HG03066 (cell line): ENCODE data around the gene SEC24B.

Source experiments
- ATAC-seq: cut with Tn5 transposase; IDR thresholded peaks from one replicate; pipeline ENCODE4 v1.9.1; 2021; ENCODE audit warnings: low read depth; ENCODE audit not compliant: unreplicated experiment

Gene SEC24B

GRCh38 chr4:109433205-109434006, at the start of gene SEC24B:
Gene SEC24B, plus strand, starts transcription at chr4:109433815. Its CDS starts 55 bp downstream, at chr4:109433870.
- peak; percentile 90 for ATAC-seq

- ATAC-seq: no peak
Observed at GRCh38 chr4:109383823-109384222, 49.8 kb upstream of the SEC24B start.

DNA sequence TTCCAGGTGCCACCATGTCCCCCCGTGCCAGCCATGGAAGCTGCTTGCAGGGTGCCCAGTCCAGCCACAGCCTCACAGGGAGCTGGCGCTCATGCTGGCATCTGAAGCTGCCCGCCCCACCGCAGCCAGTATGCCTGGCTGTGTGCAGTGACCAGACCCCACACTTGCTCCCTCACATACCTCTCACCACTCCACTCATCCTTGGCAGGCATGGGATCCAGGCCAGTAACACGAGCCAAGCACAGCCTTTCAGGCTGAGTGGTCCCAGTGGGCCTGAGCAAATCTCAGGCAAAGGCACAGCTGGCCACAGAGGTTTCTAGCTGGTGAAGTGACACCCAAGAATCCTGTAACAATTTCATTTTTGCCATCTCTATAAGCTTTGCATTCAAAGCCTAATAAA, 48.4 kb upstream of the SEC24B start:
- ATAC-seq: no peak

DNA sequence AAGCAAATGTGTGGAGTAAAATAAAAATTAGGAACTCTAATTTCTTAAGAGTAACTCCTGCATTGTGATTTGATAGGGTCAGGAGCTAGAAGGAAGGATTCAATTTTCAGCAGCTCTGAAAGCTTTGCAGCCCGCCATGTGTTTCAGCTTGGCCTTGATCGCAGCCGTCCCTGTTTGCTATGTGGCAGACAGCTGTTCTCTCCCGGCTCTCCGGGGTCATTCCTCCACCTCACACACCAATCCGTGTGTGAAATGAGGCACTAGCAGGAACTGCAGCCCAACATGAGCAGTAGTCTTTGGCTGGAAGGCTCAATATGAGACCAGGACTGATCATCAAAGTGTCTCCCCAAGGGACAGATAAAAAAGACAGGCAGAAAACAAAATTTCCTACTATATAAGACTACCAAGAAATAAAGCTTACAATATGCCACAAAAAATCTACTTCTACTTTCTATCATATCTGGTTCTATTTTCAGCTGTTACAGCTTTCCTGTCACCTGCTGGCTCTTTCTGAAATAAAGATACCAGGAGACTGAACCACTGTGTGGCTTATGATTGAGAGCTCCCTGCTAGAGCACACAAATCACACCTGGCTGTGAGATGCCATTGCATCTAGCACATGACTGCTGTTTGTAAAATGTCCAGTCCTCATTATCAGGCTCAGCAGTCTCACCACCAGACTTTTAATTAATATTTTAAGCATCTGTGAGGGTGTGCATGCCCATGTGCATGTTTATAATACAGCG, 44.1 kb upstream of the SEC24B start:
- ATAC-seq: peak; percentile 69

DNA sequence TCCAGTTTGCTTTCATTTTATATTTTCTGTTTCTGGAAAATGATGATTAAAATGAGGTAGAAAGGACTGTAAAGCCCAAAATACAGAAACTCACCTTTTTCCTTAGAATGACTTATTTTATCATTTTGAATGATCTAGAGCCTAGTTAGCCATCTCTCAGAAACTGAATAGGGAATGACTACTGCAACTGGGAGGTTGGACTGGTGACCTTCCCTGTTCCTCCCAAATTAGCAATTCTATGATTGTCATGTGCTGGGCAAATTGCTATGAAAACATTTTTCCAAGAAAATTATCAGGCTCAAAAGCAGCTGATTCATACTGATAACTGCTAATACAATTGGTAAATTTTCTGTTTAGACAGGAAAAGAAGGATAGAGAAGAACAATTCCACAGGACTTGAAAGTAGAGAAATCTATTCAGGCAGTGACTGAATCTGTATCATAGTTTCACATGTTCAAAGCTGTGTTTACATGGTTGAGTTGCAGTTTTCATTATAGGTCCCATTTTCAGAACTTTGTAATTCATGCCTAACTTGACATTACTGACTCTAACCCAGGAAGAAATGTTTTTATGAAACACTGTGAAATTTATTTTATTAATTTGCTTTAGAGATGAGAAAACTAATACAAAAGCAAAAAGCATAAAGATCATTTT, 43.4 kb upstream of the SEC24B start:
- peak; percentile 51 for ATAC-seq

GRCh38 chr4:109395694-109396093, 37.9 kb upstream of the SEC24B start:
- no peak for ATAC-seq

DNA sequence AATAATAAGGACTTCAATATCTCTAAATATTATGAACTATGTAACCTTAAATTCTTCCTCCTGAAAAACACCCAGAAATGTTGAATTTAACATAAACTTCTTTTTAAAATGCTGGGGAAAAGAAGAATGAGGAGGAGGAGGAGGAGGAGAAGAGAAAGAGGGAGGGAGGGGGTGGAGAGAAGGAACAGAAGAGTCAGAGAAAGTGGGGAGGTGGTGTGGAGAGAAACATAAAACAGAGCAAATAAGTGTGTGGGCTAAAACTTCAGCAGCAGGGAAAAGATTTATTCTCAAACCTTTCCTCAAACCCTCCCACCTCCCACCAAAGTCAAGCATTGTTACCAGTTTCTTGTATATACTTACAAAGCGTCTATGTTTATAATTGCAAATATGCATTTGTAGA, 34.7 kb upstream of the SEC24B start:
- no peak for ATAC-seq

DNA sequence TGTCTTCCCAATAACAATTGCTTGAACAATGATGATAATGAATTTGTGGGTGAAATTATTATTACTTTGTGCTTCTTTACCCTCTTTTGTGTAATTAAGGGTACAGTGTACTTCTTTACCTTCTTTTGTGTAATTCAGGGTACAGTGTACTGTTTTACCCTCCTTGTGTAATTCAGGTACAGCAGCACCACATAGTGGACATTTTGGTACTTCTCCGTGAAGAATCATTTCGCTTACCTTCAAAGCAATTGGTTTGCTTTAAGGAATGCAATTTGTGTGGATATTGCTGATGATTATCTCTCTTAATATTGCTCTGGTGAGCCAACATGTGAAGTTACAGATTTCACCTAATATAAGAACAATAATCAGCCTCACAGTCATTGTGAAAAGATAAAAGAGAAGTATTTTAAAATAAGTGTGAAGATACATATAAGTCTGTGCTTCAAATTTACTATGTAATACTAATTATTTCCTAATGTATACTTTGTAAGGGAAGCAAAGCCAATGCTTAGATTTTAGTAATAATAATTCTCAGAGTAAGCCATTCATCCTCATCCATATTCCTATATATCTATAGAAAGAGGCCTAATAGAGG, 27.2 kb upstream of the SEC24B start:
- peak; percentile 90 for ATAC-seq

DNA sequence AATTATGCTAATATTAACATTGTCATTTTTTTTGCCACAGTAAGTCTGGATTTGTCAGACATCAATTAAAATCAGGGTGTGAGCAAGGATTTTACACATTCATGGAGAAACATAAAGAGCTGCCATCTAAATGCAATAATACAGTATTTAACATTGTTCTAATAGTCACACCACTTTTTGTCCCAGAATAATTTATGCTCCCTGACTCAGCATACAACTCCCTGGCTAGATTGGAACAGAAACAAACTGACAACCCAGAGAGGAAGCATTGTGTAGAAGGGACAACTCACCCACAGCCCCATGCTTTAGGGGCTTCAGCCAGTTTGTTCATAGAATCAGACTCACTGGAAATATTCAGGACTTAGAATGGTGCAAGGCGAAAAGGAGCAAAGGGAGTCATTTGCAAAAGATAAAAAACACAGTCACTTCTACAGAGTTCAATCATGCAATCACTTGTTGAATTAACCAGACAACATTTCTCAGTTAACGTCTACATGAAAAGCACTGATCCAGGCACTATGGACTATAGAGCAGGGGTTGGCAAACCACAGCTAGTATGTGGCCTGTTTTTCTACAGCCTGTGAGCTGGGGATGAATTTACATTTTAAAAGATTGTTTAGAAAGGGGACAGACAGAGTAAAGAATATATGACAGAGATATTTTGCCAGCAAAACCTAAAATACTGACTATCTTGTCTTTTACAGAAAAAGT, 26.4 kb upstream of the SEC24B start:
- no peak for ATAC-seq

DNA sequence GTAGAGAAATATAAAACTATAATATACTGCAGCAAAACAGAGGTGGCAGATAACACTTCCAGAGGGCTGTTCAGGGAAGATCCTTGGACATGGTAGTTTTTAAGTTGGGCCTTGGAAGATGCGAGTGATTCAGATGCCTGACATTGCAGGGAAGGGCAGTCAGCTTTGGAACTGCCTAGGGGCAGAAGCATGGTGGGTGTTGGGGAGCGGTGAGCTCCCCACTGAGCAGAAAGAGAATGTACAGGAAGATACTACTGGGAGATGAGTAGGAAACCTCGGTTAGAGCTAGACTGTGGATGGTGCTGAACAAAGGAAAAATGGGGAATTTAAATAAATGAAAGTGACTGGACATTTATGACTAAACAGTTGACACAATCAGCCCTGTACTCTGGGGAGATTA, 24.9 kb upstream of the SEC24B start:
- ATAC-seq: no peak

GRCh38 chr4:109410226-109410625, 23.4 kb upstream of the SEC24B start:
- ATAC-seq: no peak

- no peak for ATAC-seq
Observed at GRCh38 chr4:109410776-109411175, 22.8 kb upstream of the SEC24B start.

DNA sequence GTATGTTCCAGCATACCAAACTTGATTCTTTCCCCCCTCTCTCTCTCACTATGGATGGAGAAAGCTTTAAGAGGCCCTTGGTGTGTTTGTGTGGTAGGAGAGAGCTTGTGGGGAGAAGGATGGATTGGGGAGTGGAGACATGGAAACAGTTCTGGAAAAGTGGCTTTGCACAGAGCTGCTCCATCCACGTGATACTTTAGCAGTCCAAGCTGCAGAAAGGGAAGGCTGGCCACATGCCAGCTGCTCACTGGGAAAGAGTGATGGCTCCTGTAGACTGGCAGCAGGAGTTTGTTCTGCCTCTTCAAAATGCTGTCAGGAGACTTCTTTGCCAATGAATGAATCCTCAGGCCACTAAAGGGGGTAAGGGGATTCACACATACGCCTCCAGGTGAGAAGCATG, 21.7 kb upstream of the SEC24B start:
- no peak for ATAC-seq

DNA sequence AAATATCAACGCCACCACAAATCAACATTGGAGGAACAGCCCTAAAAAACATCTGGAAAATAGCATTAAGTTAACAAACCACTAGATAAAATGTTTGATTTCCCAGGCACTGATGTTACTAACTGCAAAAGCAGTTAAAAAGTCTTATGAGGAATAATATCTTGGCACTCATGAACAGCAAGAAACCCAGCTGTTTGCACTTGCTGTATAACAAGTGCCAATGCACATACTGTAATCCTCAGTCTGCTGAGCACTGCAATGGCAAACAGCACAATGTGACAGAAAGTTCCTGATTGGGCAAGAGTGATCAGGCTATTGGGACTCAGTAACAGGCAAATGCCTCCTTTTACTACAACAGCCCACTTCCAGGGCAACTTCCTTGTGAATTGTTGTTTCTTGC, 20.8 kb upstream of the SEC24B start:
- ATAC-seq: no peak

DNA sequence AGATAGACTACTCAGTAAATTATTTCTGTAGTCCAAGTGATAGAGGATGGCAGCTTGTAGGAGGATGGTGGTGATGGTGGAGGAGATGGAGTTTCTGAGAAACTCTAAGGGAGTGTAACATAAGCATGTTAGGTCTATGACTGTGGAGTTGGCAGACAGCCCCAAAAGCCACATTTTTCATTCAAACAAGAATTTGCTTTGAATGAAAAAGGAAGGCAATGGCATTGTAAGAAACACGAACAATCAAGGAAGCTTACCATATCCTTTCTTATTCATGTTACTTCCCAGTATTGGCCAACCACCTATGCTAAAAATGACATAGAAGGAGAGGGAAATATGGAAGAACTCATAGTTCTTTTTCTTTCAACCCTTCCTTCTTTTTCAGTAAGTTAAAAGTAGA, 18.7 kb upstream of the SEC24B start:
- ATAC-seq: no peak

GRCh38 chr4:109418588-109418987, 15.0 kb upstream of the SEC24B start:
- no peak for ATAC-seq

DNA sequence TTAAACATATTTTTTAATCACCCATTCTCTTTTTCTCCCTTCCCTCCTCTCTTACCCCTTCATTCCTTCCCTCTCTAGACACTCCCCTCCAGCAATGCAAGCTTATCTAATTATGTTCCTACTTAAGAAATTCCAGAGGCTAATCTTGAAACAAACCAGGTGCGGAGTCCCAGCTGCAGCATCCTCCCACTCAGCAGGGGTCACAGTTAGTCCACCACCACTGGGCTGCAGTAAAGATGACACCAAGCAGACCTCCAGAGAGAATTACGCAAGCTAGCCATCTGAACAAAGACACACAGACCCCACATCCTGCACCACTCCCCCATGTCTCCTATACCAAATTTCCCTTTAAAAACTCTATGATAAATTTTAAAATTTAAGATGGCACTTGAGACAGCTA, 13.9 kb upstream of the SEC24B start:
- no peak for ATAC-seq

DNA sequence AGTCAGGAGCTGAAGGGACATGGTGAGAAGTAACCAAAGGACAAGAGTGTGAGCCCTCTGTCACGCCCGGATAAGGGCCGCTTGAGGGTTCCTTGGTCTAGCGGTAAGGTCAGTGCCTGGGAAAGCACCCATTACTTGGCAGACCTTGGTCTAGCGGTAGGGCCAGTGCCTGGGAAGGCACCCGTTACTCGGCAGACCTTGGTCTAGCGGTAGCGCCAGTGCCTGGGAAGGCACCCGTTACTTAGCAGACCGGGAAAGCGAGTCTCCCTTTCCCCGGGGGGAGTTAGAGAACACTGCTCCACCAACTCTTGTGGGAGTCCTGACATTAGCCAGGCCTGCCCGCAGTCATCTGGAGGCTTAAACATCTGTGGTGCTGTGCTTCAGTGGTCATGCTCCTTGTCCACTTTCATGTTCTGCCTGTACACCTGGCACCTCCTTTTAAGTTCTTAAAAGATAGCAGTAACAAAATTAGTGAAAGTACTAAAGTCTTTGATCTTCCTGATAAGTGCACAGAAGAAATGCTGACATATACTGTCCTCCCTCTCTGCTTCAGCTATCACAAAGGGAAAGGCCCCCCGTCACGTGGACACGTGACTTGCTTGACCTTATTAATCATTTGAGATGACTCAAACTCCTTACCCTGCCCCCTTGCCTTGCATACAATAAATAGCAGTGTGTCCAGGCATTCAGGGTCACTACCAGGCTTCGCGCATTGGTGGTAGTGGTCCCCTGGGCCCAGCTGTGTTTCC, 9.3 kb upstream of the SEC24B start:
- ATAC-seq: no peak

DNA sequence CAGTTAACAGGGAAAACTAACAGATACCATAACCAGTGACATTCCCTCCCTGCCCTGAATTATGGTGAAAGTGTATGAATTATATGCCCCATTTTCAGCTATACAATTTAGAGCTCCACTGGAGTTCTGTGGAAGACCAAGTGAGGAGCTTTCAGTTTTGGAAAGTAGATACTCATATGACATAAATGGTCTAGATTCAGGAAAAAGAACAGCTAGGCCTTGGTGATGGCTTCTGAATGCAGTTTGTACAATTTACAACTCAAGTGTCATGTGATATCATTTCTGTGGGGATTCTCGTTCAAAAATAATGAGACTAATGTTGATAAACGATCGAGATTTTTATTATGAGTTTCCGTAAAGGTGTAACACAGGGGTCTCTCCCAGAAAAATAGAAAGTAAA, 8.2 kb upstream of the SEC24B start:
- no peak for ATAC-seq

- no peak for ATAC-seq
Observed at GRCh38 chr4:109429545-109429944, 4.1 kb upstream of the SEC24B start.
